HG02973 (cell line): ENCODE results near the gene HYPK.

Source experiments
- ATAC-seq: cut with Tn5 transposase; IDR thresholded peaks from one replicate; pipeline ENCODE4 v1.9.1; 2021; ENCODE audit warnings: moderate library complexity; ENCODE audit not compliant: unreplicated experiment

Gene HYPK

GRCh38 chr15:43800286-43801141 lies at the start of gene HYPK:
TSS of gene HYPK (plus strand) at chr15:43800599. CDS start at chr15:43800623, 24 bp downstream.
- peak; percentile 80 for ATAC-seq

GRCh38 chr15:43751885-43752284 lies 48.5 kb upstream of the HYPK start:
- no peak for ATAC-seq

- no peak for ATAC-seq
Measured at GRCh38 chr15:43762824-43763223, 37.6 kb upstream of the HYPK start.

- no peak for ATAC-seq
Measured at GRCh38 chr15:43763819-43764446, 36.5 kb upstream of the HYPK start.

- no peak for ATAC-seq
Measured at GRCh38 chr15:43769584-43770228, 30.7 kb upstream of the HYPK start.

- ATAC-seq, result no peak
Measured at GRCh38 chr15:43771816-43772215, 28.6 kb upstream of the HYPK start.

GRCh38 chr15:43772624-43773023 lies 27.8 kb upstream of the HYPK start:
- no peak for ATAC-seq

GRCh38 chr15:43774062-43774461 lies 26.3 kb upstream of the HYPK start:
- ATAC-seq, result no peak

GRCh38 chr15:43775411-43775965 lies 24.9 kb upstream of the HYPK start:
- ATAC-seq, result no peak

GRCh38 chr15:43776101-43776717 lies 24.2 kb upstream of the HYPK start:
- peak; percentile 60 for ATAC-seq

- peak; percentile 32 for ATAC-seq
Measured at GRCh38 chr15:43776718-43777266, 23.6 kb upstream of the HYPK start, which contains the start of gene ELL3. TSS of gene ELL3 (minus strand) at chr15:43776966. CDS start at chr15:43776901, 65 bp downstream.

GRCh38 chr15:43777267-43777914 lies 23.0 kb upstream of the HYPK start:
- peak; percentile 35 for ATAC-seq

- ATAC-seq, result no peak
Measured at GRCh38 chr15:43779016-43779415, 21.4 kb upstream of the HYPK start.

- ATAC-seq, result no peak
Measured at GRCh38 chr15:43789409-43789808, 11.0 kb upstream of the HYPK start.

GRCh38 chr15:43791993-43792760 lies 8.2 kb upstream of the HYPK start, which contains the start of gene SERF2:
TSS of gene SERF2 (plus strand) at chr15:43792320. CDS start at chr15:43792377, 57 bp downstream.
- peak; percentile 85 for ATAC-seq

- no peak for ATAC-seq
Measured at GRCh38 chr15:43792761-43793476, 7.5 kb upstream of the HYPK start.

- no peak for ATAC-seq
Measured at GRCh38 chr15:43793647-43794046, 6.8 kb upstream of the HYPK start.

- ATAC-seq, result no peak
Measured at GRCh38 chr15:43794269-43795037, 5.9 kb upstream of the HYPK start.
